ENCODE results near the gene GALNS.
A peak's percentile ranks its signal among the peaks of the same experiment; 100 is the strongest.

GALNS gene

GRCh38 chr16:88820385-88821025 lies 36.2 kb downstream of the GALNS start:
- no peak for DNase-seq (ENCODE audit: low read depth in 1 of 2, low spot score in 1 of 2)

- DNase-seq (ENCODE audit: low read depth in 1 of 2, low spot score in 1 of 2): no peak
Observed at GRCh38 chr16:88819126-88819525, 37.6 kb downstream of the GALNS start.

- no peak for DNase-seq (ENCODE audit: low read depth in 1 of 2, low spot score in 1 of 2)
Observed at GRCh38 chr16:88818575-88818874, 38.2 kb downstream of the GALNS start.

- no peak for DNase-seq (ENCODE audit: low read depth in 1 of 2, low spot score in 1 of 2)
Observed at GRCh38 chr16:88817785-88818574, 38.8 kb downstream of the GALNS start.

- no peak for DNase-seq (ENCODE audit: low read depth in 1 of 2, low spot score in 1 of 2)
Observed at GRCh38 chr16:88816736-88817535, 39.8 kb downstream of the GALNS start.

- no peak for DNase-seq (ENCODE audit: low read depth in 1 of 2, low spot score in 1 of 2)
Observed at GRCh38 chr16:88815901-88816589, 40.7 kb downstream of the GALNS start.

- no peak for DNase-seq (ENCODE audit: low read depth in 1 of 2, low spot score in 1 of 2)
Observed at GRCh38 chr16:88815227-88815626, 41.5 kb downstream of the GALNS start.

GRCh38 chr16:88814144-88814502 lies 42.6 kb downstream of the GALNS start:
- no peak for DNase-seq (ENCODE audit: low read depth in 1 of 2, low spot score in 1 of 2)

- no peak for DNase-seq (ENCODE audit: low read depth in 1 of 2, low spot score in 1 of 2)
Observed at GRCh38 chr16:88813269-88814143, 43.2 kb downstream of the GALNS start.

- DNase-seq (ENCODE audit: low read depth in 1 of 2, low spot score in 1 of 2): no peak
Observed at GRCh38 chr16:88812513-88813268, 44.1 kb downstream of the GALNS start.

GRCh38 chr16:88811769-88812512 lies 44.8 kb downstream of the GALNS start, which contains the start of gene APRT:
APRT (minus strand) TSS chr16:88811928; CDS start chr16:88811899, 29 bp downstream.
- peak; percentile 96 to 97 for DNase-seq (ENCODE audit: low read depth in 1 of 2, low spot score in 1 of 2)

- DNase-seq (ENCODE audit: low read depth in 1 of 2, low spot score in 1 of 2): peak in 1 of 2 donors; percentile 53
Observed at GRCh38 chr16:88810912-88811768, 45.6 kb downstream of the GALNS start.

GRCh38 chr16:88810166-88810911 lies 46.4 kb downstream of the GALNS start:
- DNase-seq (ENCODE audit: low read depth in 1 of 2, low spot score in 1 of 2): no peak

- DNase-seq (ENCODE audit: low read depth in 1 of 2, low spot score in 1 of 2): no peak
Observed at GRCh38 chr16:88809676-88810165, 47.0 kb downstream of the GALNS start.

GRCh38 chr16:88809068-88809675 lies 47.6 kb downstream of the GALNS start:
- DNase-seq (ENCODE audit: low read depth in 1 of 2, low spot score in 1 of 2): no peak

GRCh38 chr16:88807626-88808453 lies 48.9 kb downstream of the GALNS start:
- DNase-seq (ENCODE audit: low read depth in 1 of 2, low spot score in 1 of 2): no peak

All from activated T-helper 1 cell treated with anti-CD3 and anti-CD28 coated beads, Interleukin-2, amount 50 U/mL, for 16 hours (primary cell).